ENCODE measurements around the gene CADM3.

GRCh38 chr1:159172614-159173291 lies 1.3 kb downstream of the CADM3 start:
- TF ChIP-seq, protein P1, sequence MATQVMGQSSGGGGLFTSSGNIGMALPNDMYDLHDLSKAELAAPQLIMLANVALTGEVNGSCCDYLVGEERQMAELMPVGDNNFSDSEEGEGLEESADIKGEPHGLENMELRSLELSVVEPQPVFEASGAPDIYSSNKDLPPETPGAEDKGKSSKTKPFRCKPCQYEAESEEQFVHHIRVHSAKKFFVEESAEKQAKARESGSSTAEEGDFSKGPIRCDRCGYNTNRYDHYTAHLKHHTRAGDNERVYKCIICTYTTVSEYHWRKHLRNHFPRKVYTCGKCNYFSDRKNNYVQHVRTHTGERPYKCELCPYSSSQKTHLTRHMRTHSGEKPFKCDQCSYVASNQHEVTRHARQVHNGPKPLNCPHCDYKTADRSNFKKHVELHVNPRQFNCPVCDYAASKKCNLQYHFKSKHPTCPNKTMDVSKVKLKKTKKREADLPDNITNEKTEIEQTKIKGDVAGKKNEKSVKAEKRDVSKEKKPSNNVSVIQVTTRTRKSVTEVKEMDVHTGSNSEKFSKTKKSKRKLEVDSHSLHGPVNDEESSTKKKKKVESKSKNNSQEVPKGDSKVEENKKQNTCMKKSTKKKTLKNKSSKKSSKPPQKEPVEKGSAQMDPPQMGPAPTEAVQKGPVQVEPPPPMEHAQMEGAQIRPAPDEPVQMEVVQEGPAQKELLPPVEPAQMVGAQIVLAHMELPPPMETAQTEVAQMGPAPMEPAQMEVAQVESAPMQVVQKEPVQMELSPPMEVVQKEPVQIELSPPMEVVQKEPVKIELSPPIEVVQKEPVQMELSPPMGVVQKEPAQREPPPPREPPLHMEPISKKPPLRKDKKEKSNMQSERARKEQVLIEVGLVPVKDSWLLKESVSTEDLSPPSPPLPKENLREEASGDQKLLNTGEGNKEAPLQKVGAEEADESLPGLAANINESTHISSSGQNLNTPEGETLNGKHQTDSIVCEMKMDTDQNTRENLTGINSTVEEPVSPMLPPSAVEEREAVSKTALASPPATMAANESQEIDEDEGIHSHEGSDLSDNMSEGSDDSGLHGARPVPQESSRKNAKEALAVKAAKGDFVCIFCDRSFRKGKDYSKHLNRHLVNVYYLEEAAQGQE (IDR thresholded peaks at IDR 0.05; ENCODE audit: insufficient replicate concordance, low read depth), result no peak
- TF ChIP-seq CTCF (IDR thresholded peaks at IDR 0.05; ENCODE audit: insufficient read depth, low read length), result no peak
- TF ChIP-seq POLR2AphosphoS5 (IDR thresholded peaks at IDR 0.05; ENCODE audit: low read depth), result no peak
- no peak for TF ChIP-seq GABPA (IDR thresholded peaks at IDR 0.05; ENCODE audit: low read depth)
- no peak for TF ChIP-seq SPI1 (IDR thresholded peaks at IDR 0.05; ENCODE audit: borderline replicate concordance, low read depth)

All from HL-60 (cell line).